ENCODE results near the gene HYKK.
"Not testable (repeated sequence)": the region's sequence is repeated elsewhere in the genome, so short reads cannot be mapped to it uniquely, and the experiment has no call there.

HYKK gene

DNA sequence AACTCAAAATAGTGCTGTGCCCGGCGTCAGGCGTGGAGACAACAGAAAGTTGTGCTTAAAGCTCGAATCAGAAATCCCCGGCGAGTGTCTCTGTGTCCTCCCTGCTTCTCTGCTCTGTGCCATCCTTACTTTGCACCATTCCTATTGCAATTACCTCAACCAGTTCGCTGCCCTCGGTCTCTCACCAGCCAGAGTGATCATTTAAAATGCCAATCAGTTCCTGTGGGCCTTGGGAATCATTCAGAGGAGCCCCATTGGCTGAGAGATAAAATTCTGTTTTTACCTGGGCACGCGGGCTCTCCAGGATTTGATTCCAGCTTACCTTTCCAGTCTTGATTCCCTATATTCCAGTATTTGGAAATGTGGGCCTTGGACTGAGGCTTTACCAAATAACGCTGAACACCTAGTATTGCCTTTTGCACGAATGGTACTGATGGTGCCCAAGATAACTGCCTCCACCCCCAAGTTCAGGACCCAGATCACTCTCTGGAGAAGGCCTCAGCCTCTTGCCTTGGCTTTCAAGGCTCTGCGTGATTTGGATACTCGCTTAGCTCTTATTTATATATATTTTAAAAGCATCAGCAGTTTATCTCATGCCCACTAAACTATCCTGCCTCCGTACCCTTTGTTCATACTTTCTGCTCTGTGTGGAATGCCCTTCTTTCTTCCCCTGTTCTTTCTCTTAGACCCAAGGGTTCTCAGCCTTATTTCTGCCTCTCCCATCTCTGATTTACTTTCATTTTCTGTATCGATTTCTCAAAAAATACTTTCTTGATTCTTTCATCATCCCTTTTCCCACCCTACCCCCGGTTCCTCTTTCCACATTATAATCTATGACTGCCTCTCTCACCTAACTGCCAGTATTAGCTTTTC lies 33.7 kb downstream of the HYKK start:
- DNase-seq, result no peak

DNA sequence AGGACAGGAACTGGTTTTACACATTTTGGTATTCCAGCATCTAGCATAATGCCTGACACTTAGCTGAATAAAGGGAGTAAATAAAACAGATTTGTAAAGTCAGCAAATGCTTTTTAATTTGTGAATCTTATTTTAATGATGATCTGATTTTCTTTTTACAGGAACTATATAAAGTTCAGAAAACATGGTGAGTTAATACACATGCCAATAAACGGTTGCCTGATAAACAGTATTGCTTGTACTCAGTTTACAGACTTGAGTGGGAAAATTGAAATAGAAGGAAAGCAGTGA lies 34.3 kb downstream of the HYKK start:
- no peak for DNase-seq

DNA sequence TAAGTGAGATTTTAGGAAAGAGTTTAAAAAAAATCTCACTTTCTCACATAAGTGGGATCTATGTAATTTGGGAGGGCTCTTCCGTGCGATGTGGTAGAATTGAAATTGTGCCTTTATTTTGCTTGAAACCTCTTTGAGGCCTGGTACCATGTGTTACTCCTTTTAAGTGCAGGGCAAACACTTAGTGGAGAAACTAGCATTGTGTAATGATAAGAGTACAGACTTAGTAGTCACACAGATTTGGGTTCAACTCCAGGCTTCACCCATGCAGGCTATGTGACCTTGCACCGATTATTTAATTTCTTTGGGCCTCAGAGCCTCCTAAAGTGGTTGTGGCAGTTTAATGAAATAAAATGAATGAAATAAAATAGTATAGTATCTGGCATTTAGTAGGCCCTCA lies 35.3 kb downstream of the HYKK start:
- no peak for DNase-seq

DNA sequence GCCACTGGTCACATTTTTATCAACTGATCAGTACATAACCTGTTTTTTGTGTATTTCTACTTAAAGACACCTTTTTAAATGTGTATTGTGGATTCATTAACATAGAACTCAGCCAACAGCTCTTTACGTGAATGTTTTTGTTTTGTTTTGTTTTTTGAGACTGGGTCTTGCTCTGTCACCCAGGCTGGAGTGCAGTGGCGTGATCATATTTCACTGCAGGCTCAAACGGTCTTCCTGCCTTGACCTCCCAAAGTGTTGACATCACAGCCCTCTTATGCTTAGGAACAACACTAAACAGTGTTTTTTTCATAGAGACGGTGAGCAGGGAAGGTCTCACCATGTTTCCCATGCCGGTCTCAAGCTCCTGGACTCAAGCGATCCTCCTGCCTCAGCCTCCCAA lies 42.8 kb downstream of the HYKK start:
- no peak for DNase-seq

DNA sequence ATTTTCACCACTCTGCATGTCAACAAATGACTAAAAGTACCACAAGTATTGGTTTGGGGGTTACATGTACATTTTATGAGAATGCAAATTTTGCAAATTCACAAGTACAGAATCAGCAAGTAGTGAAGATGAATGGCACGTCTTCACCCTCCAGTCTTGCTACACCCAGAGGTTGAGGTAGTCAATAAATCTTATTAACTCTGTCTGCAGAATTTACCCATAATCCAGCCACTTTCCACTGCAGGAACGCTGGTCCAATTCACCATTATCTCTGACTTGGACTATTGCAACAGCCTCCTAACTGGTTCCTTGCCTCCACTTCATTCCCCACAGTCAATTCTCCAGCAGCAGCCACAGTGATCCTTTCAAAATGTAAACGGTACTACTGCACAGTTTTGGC lies 43.4 kb downstream of the HYKK start:
- DNase-seq, result no peak

DNA sequence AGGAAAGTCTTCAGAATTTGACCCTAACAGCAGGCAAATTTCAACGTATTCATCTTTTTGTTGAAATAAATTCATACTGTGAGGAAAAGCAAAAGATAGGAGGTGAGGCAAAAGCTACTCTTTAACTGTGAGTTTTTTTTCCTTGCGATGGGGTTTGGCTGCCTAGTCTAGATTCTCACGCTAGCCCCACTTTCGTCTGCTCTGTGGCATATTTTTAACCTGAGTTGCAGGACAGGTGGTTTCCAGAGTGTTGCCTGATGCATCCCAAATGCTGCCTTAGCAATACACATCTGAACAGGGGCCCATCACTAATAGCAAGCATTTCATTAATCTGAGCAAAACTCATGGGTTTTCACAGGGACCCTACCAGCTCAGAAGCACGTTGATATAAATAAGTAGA lies 44.5 kb downstream of the HYKK start:
- no peak for DNase-seq

DNA sequence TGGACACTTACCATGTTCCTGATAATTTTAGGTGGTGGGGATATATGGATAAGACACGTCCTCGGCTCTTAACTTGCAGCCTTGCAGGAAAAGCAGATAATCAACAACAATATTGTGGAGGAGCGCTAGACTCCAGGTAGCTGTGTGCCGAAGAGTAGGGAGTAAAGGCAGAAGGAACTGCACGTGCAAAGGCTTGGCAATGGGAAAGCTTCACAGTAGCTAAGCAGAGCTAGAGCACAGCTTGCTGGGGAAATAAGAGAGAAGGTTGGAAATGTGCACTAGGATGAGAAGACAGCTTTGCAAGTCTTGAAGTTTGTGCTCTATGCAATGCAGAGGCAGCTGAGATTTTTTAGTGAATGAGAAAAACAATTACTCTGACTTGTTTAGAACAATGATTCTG lies 45.2 kb downstream of the HYKK start:
- no peak for DNase-seq

DNA sequence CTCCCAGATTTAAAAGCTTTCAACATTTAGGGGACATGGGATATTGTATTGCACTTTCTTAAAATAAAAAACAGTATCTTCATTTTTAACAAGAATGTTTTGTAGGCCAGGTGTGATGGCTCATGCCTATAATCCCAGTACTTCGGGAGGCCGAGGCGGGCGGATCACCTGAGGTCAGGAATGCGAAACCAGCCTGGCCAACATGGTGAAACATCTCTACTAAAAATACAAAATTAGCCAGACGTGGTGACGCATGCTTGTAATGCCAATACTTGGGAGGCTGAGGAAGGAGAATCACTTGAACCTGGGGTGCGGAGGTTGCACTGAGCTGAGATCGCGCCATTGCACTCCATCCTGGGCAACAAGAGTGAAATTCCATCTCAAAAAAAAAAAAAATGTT lies 52.8 kb downstream of the HYKK start:
- not testable (repeated sequence) for DNase-seq

DNA sequence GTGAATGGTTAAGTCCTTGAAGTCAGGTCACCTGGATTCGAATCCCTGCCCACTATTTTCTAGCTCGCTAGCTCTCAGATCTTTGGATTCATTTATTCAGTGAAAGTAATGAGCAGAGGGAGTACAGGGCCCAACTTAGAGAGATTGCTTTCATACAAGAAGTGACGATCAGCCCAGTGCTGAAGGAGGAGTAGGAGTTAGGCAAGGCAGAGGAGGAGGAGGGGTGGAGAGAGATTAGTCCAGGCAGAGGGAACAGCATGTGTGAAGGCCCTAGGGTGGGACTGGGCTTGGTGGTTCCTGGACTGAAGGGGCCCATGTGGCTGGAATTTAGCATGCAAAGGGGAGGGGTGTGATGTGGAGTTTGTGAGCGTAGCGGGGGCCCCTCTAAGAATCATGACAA lies 54.1 kb downstream of the HYKK start:
- no peak for DNase-seq

DNA sequence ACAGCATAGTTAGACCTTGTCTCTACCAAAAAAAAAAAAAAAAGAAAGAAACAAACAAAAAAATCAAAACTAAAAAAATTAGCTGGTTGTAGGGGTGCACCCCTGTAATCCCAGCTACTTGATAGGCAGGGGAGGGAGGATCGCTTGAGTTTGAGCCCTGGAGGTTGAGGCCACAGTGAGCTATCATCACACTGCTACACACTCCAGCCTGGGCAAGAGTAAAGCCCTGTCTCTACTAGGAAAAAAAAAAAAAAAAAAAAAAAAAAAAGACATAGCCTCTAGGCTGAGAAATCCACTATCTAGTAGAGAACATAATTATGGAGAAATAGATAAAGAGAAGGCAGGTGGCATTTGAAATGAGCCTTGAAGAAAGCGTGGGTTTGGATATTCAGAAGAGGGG lies 55.7 kb downstream of the HYKK start:
- DNase-seq, result no peak

DNA sequence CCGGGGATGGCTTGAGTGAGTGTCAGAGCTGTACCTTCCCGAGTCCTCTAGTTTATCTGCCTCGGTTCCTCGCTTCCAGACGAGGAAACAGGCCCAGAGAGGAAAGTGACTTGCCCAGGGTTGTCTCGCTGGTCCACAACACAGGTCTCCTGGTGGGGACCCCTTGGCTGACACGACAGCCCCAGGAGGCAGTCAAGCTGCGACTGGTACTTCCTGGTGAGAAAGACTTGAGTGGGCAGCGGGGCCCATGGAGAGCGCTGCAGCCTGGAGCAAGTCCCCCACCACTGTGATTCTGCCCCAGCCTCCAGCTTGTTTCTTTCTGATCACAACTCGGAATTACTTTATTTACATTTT lies 57.3 kb downstream of the HYKK start:
- DNase-seq, result no peak

DNA sequence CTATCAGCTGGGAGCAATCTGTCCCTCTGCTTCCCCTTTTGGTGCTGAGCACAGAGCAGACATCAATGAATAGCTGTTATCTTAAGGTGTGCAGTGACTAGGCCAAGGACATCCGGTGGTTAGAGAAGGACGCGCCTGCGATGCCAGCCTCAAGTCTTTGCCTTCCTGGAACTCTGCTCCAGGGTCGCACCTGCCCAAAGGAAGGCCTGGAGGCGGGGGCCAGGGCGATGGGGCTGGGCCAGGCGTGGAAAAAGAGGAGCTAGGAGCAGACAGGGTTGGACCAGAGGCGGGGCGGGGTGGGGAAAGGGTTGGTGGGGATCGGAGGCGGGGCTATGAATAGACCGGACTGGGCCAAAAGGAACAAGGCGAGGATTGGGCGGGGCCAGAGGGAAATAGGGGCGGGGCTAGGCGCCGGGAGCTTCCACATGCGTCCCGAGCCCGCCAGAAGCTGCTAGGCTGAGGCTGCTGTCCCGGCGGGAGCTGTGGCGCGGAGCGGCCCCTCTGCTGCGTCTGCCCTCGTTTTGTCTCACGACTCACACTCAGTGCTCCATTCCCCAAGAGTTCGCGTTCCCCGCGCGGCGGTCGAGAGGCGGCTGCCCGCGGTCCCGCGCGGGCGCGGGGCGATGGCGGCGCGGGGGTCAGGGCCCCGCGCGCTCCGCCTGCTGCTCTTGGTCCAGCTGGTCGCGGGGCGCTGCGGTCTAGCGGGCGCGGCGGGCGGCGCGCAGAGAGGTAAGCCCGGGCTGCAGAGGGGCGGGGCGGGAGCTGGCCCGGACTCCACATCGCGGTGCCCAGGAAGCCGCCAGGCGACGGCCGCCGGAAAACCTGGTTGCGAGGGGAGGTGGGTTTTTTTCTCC lies 57.9 kb downstream of the HYKK start, which contains the start of gene CHRNA5:
TSS of gene CHRNA5 (plus strand) at position 424 of the 854 bp plus-strand sequence. CDS start at position 624, 200 bp downstream.
- DNase-seq, result peak; percentile 7

DNA sequence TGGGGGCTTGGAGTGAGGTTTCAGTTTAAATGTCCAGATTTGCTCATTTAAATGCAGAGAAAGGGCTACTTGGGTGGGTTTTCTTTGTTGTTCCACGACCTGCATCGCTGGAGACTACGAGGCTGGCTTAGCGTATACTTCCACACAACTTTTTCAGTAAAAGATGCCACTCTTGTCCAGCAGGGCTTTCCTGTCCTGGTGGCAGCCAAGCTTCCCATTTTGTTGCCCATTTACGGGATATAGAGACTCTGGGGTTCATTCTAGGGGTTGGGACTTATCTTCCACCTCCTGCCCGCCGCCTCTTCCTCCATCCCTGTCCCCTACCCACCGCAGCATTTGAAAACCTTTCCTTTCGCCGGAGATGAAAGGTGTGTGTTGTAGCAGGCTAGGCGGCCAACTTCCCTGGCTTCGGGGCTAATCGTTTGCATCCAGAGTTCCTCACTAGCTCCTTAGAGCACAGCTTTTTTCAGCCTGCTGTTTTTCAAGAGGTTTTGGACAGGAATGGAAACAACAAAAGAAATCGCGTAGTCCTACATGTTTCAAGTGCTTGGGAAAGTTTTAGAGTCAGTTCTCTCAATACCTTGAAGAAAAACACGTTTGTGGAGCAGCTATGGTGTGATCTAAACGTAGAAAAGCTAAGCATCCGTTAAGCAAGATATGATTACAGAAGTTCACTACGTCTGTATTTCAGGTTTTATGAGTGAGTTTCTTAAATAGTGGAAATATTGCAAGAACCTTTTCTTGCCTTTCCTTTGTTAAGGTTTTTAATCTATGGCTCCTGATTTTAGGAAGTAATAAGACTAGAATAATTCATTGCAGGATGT lies 58.8 kb downstream of the HYKK start:
- no peak for DNase-seq

DNA sequence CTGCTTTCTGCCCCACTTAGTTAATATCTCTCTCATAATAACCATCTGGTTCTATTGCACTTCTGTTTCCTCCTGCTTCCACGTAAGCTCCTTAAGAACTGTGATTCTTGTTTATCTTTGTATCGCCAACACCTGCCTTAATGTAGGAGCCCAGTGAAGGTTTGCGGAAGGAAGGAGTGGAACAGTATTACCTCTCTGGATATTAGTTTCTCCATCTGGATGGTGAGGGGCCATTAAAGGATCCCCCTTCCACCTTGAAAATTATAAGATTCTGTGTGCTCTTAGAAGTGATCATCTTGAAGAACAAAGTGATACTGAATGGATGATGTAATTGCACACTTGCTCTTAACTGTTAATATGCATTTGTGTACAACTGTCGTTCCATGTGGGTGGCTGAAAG lies 60.2 kb downstream of the HYKK start:
- no peak for DNase-seq

DNA sequence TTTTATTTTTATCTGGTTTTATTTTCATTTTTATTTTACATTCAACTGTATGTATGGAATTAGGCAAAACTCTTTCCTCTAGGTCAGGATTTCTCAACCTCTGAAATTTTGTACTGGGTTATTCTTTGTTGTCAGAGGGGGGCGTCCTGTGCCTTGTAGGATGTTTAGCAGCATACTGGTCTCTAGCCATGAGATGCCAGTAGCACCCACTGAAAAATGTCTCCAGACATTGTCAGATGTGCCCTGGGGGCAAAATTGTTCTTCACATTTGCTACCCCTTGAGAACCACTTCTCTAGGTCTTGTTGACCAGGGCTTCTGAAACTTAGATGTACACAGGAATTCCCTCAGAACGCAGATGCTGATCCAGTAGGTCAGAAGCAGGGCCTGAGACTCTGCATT lies 63.3 kb downstream of the HYKK start:
- no peak for DNase-seq

DNA sequence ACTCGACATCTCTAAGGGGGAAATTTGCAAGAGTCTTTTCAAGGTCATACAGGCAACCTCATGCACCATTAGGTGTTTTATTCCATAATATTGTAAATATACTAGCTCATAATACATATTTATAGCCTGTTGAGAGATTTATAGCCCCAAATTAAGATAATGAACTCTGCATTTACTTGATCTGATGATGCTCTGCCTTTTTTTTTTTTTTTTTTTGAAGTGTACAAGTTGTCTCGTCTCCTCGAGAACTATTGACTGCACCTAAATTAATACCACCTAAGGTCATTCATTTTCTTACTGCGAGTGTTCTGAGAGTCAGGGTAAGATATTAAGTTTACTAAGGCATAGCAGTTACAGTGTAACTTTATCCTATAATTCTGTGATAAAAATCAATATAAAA lies 64.0 kb downstream of the HYKK start:
- no peak for DNase-seq

DNA sequence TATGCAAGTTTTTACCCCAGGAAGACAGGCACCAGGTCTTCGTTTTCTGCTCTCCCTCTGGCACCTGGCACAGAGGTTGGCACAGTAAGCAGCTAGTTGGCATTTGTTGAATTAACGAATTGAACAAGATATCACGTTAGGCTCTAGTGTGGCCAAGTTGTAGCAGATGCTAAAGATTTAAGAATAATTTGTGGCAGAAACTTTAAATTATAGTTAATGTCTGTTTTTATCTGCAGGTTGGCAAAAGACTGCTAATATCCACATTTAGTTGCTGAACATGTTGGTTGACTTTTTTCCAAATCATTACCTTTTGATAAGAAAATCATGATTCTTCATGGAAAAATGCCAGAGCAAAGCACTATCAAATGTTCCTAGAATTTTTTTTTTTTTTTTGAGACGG lies 66.0 kb downstream of the HYKK start:
- DNase-seq, result no peak

DNA sequence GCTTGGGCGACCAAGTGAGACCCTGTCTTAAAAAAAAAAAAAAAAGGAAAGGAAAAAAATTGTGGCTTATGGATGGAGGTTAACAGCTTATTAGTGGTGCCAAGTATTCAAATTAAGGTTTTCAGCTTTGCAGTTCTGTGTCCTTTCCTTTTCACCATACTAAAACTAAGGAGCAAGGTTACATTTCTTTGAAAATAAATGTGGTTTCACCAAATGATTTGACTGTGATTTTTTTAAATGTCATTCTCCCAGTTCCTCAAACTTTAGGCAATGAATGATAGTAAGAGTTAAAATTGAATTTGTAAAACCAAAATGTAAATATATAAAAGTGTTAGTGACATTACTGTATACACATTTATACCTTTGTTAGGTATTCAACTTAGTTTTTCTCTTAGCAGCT lies 67.6 kb downstream of the HYKK start:
- DNase-seq, result no peak

All from CD4-positive, alpha-beta T cell treated with Interferon gamma for 1 hour (primary cell).